ENCODE results near the gene GRID2. TPM values are rescaled to one million over a fixed set of nuclear protein-coding genes. Genes with fewer than 3 reads are reported as not detected.

GRID2 gene
- total RNA-seq, 2 donors from 2014 or later = 27.3 to 40.4 TPM

DNA sequence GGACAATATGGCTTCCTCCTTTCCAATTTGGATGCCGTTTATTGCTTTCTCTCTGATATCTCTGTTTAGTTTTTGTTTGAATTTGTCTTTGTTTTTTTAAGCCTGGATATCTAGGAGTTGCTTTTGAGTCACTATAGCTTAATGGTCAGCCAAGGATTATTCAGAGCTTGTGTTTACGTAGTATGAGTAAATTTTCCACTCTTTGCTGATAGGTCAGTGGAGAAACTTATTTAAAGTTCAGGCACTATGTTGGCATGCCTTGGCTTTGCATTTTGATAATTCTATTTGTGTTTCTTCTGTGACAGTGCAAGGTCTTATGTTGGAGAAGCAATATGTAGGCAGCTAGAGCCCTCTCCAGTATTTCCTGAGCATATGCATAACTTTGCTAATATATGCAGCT is 315.2 kb downstream of the GRID2 start:
- H3K27me3 ChIP-seq (ENCODE audit: control insufficient read depth, insufficient read depth, low read length, poor library complexity, severe bottlenecking) = no peaks in the 10 kb centered on the region
- H3K4me3 ChIP-seq (ENCODE audit: low read length) = no peak overlapping the region
- DNase-seq = no peak
- peaks cover 12% of the 10 kb centered on the region for H3K9me3 ChIP-seq (ENCODE audit: control insufficient read depth, low read length)
- H3K4me1 ChIP-seq (ENCODE audit: control insufficient read depth, insufficient read depth, low read length) = peaks cover 2% of the 10 kb centered on the region
- Mint-ChIP-seq H3K27ac (no peak overlapping the region), H3K4me1 (peaks cover 14% of the 10 kb centered on the region), H3K4me3 (no peak overlapping the region), H3K27me3 (ENCODE audit: insufficient read depth) (no peaks in the 10 kb centered on the region), H3K9me3 (peaks cover 10% of the 10 kb centered on the region), H3K36me3 (ENCODE audit: low read depth) (peaks cover 9% of the 10 kb centered on the region)
- WGBS, 2 experiments (ENCODE audit: insufficient coverage in 1 of 2, insufficient read length in 1 of 2) = 70 to 73% methylated on average over 2 of the region's 2 CpGs
- no peak overlapping the region for H3K27ac ChIP-seq (ENCODE audit: low read depth, low read length)
- H3K36me3 ChIP-seq (ENCODE audit: control insufficient read depth, insufficient read depth, low read length) = peaks cover 7% of the 10 kb centered on the region
- H3K9ac ChIP-seq (ENCODE audit: extremely low read depth, low read length, poor library complexity, severe bottlenecking) = no peak overlapping the region
- TF ChIP-seq, protein P1, sequence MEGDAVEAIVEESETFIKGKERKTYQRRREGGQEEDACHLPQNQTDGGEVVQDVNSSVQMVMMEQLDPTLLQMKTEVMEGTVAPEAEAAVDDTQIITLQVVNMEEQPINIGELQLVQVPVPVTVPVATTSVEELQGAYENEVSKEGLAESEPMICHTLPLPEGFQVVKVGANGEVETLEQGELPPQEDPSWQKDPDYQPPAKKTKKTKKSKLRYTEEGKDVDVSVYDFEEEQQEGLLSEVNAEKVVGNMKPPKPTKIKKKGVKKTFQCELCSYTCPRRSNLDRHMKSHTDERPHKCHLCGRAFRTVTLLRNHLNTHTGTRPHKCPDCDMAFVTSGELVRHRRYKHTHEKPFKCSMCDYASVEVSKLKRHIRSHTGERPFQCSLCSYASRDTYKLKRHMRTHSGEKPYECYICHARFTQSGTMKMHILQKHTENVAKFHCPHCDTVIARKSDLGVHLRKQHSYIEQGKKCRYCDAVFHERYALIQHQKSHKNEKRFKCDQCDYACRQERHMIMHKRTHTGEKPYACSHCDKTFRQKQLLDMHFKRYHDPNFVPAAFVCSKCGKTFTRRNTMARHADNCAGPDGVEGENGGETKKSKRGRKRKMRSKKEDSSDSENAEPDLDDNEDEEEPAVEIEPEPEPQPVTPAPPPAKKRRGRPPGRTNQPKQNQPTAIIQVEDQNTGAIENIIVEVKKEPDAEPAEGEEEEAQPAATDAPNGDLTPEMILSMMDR (conservative IDR thresholded peaks at IDR 0.05) = no peak

DNA sequence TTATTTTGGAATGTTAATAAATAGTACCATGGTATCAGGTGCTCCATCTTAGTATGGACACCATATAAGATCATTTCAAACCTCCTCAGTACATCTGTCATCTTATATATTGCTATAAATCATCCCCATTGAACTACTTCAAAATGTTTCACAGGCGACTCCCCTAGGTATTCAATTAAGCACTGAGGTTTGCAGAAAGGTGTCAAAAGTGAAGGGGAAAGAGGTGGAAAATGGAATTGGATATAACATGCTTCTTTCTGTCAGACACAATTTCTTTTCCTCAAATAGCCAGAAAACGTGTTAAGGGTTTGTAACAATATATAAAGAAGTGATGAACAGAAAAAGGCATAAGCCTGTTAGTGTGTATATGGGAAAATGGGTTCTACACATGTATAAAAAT is 325.5 kb downstream of the GRID2 start:
- H3K27ac ChIP-seq (ENCODE audit: low read depth, low read length) = no peak overlapping the region
- H3K27ac Mint-ChIP-seq = no peak overlapping the region
- no peak overlapping the region for H3K4me3 ChIP-seq (ENCODE audit: low read length)
- H3K36me3 ChIP-seq (ENCODE audit: control insufficient read depth, insufficient read depth, low read length) = no peaks in the 10 kb centered on the region
- no peaks in the 10 kb centered on the region for H3K9me3 Mint-ChIP-seq
- TF ChIP-seq, protein P1 (conservative IDR thresholded peaks at IDR 0.05) = no peak
- H3K4me1 Mint-ChIP-seq = peaks cover 3% of the 10 kb centered on the region
- no peaks in the 10 kb centered on the region for H3K36me3 Mint-ChIP-seq (ENCODE audit: low read depth)
- 66% methylated on average over 2 of the region's 2 CpGs; no CpG with 5 or more reads in 1 of the 2 experiments for WGBS, 2 experiments (ENCODE audit: insufficient coverage in 1 of 2, insufficient read length in 1 of 2)
- H3K27me3 Mint-ChIP-seq (ENCODE audit: insufficient read depth) = no peaks in the 10 kb centered on the region
- no peak overlapping the region for H3K9ac ChIP-seq (ENCODE audit: extremely low read depth, low read length, poor library complexity, severe bottlenecking)
- no peak for DNase-seq
- no peak overlapping the region for H3K4me3 Mint-ChIP-seq
- peaks cover 7% of the 10 kb centered on the region for H3K9me3 ChIP-seq (ENCODE audit: control insufficient read depth, low read length)
- no peaks in the 10 kb centered on the region for H3K27me3 ChIP-seq (ENCODE audit: control insufficient read depth, insufficient read depth, low read length, poor library complexity, severe bottlenecking)
- no peaks in the 10 kb centered on the region for H3K4me1 ChIP-seq (ENCODE audit: control insufficient read depth, insufficient read depth, low read length)

DNA sequence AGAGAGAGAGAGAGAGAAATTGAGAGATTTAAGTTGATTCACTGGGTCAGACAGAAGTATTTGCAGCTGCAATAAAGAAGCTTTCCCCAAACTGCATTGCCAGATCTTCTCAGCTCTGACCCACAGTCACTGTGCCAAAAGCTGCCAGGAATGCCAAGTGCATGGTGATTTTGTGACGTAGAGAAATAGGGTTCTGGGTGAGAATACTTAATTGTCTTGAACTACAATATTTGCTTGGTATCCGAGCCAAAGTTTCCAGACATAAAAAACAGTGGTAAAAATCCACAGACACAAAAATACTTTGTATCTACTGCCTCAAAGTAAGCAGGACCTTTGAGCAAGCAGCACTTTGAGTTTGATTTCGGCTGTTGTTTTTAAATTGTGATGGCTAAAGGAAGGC is 331.1 kb downstream of the GRID2 start:
- Histone ChIP-seq H3K9me3 (ENCODE audit: control insufficient read depth, low read length) (no peaks in the 10 kb centered on the region), H3K27me3 (ENCODE audit: control insufficient read depth, insufficient read depth, low read length, poor library complexity, severe bottlenecking) (no peaks in the 10 kb centered on the region), H3K36me3 (ENCODE audit: control insufficient read depth, insufficient read depth, low read length) (no peaks in the 10 kb centered on the region), H3K27ac (ENCODE audit: low read depth, low read length) (no peak overlapping the region), H3K9ac (ENCODE audit: extremely low read depth, low read length, poor library complexity, severe bottlenecking) (no peak overlapping the region), H3K4me1 (ENCODE audit: control insufficient read depth, insufficient read depth, low read length) (no peaks in the 10 kb centered on the region), H3K4me3 (ENCODE audit: low read length) (no peak overlapping the region)
- H3K27ac Mint-ChIP-seq = no peak overlapping the region
- H3K4me1 Mint-ChIP-seq = peaks cover 11% of the 10 kb centered on the region
- H3K9me3 Mint-ChIP-seq = no peaks in the 10 kb centered on the region
- WGBS, 2 experiments (ENCODE audit: insufficient coverage in 1 of 2, insufficient read length in 1 of 2) = 83 to 91% methylated on average over 2 to 3 of the region's 3 CpGs
- TF ChIP-seq, protein P1 (conservative IDR thresholded peaks at IDR 0.05) = no peak
- no peaks in the 10 kb centered on the region for H3K36me3 Mint-ChIP-seq (ENCODE audit: low read depth)
- no peak overlapping the region for H3K4me3 Mint-ChIP-seq
- DNase-seq = no peak
- no peaks in the 10 kb centered on the region for H3K27me3 Mint-ChIP-seq (ENCODE audit: insufficient read depth)
